IMR-90 (cell line): ENCODE results near the gene AUTS2. TPM values are rescaled to one million over a fixed set of nuclear protein-coding genes. Genes with fewer than 3 reads are reported as not detected.

ENCODE experiments used
- ATAC-seq: fragments of 200-7000 bp; cut with Tn5 transposase; 2 replicates; pipeline ENCODE4 v1.9.1; 2020; ENCODE audit warnings: low read depth, mild to moderate bottlenecking, moderate library complexity
- BruUV-seq: library from RNA; stranded (reverse); fragments of 400-500 nt; replicated peaks from 2 replicates; lab custom pipeline; 2021; lab: Mats Ljungman, UMichigan
- CTCF ChIA-PET: fragments of 300-600 bp; formaldehyde crosslinking; extraction: SDS; loops from one replicate; lab custom pipeline; 2021; ENCODE audit warnings: antibody characterized with exemption; lab: Yijun Ruan, JAX
- POLR2A ChIA-PET: fragments of 300-600 bp; sonication (Branson Sonifier 250); formaldehyde crosslinking; loops from one replicate; lab custom pipeline; 2022; ENCODE audit warnings: antibody characterized with exemption; ENCODE audit not compliant: unreplicated experiment; lab: Charles Lee
- DNase-seq: peaks from one replicate; pipeline ENCODE4 v3.0.0; 2013
- H2AFZ ChIP-seq: replicated peaks from 2 replicates; pipeline ENCODE3; 2013; ENCODE audit warnings: low read length, mild to moderate bottlenecking; ENCODE audit not compliant: poor library complexity
- H2AK5ac ChIP-seq: 2 replicates; pipeline ENCODE4 v1.6.1; 2013; ENCODE audit warnings: low read depth, low read length, inconsistent platforms
- H2AK9ac ChIP-seq: replicated peaks from 2 replicates; pipeline ENCODE3; 2013; ENCODE audit warnings: mild to moderate bottlenecking, low read depth, low read length, moderate library complexity; ENCODE audit not compliant: poor library complexity
- H2BK120ac ChIP-seq: 2 replicates; pipeline ENCODE4 v1.6.1; 2013; ENCODE audit warnings: low read depth, low read length, inconsistent platforms
- H2BK15ac ChIP-seq: 3 replicates; pipeline ENCODE4 v1.6.1; 2013; ENCODE audit warnings: low read depth, low read length, inconsistent platforms
- H2BK20ac ChIP-seq: 2 replicates; pipeline ENCODE4 v1.6.1; 2013; ENCODE audit warnings: low read depth, mild to moderate bottlenecking, inconsistent platforms, low read length, moderate library complexity
- H2BK5ac ChIP-seq: 2 replicates; pipeline ENCODE4 v1.6.1; 2013; ENCODE audit warnings: mild to moderate bottlenecking, low read depth, low read length, inconsistent platforms; ENCODE audit not compliant: poor library complexity, severe bottlenecking
- H3K14ac ChIP-seq: replicated peaks from 2 replicates; pipeline ENCODE4 v1.6.1; 2013; ENCODE audit warnings: low read depth, low read length, inconsistent platforms
- H3K18ac ChIP-seq: 2 replicates; pipeline ENCODE4 v1.6.1; 2013; ENCODE audit warnings: low read depth, low read length, control low read depth
- H3K23ac ChIP-seq: 2 replicates; pipeline ENCODE4 v1.6.1; 2013; ENCODE audit warnings: low read depth, low read length, inconsistent platforms
- H3K27ac ChIP-seq: 2 replicates; pipeline ENCODE4 v1.5.1; 2013; ENCODE audit warnings: mild to moderate bottlenecking, control low read depth, low read length; ENCODE audit not compliant: insufficient read depth
- H3K27me3 ChIP-seq: 2 replicates; pipeline ENCODE4 v1.6.1; 2013; ENCODE audit warnings: low read length; ENCODE audit not compliant: control insufficient read depth, insufficient read depth
- H3K36me3 ChIP-seq: 2 replicates; pipeline ENCODE4 v1.6.1; 2013; ENCODE audit warnings: low read length, mixed read lengths; ENCODE audit not compliant: control insufficient read depth, insufficient read depth
- H3K4ac ChIP-seq: 2 replicates; pipeline ENCODE4 v1.6.1; 2013; ENCODE audit warnings: low read depth, low read length, inconsistent platforms
- H3K4me1 ChIP-seq: 2 replicates; pipeline ENCODE4 v1.6.1; 2013; ENCODE audit warnings: low read length, mixed read lengths; ENCODE audit not compliant: control insufficient read depth, insufficient read depth
- H3K4me2 ChIP-seq: 2 replicates; pipeline ENCODE4 v1.6.1; 2013; ENCODE audit warnings: low read depth, mild to moderate bottlenecking, control low read depth, low read length, moderate library complexity
- H3K4me3 ChIP-seq: 2 replicates; pipeline ENCODE4 v1.5.1; 2013; ENCODE audit warnings: low read depth, mild to moderate bottlenecking, control low read depth, low read length, moderate library complexity; ENCODE audit not compliant: insufficient read depth
- H3K56ac ChIP-seq: 2 replicates; pipeline ENCODE4 v1.6.1; 2013; ENCODE audit warnings: low read length, inconsistent platforms; ENCODE audit not compliant: insufficient read depth; ENCODE audit errors: extremely low read depth
- H3K79me1 ChIP-seq, 2 experiments: 2 replicates each; pipeline ENCODE4 v1.6.1; 2013; ENCODE audit warnings: low read length in 2 of 2, inconsistent platforms in 1 of 2, low read depth in 1 of 2
- H3K9ac ChIP-seq: 2 replicates; pipeline ENCODE4 v1.6.1; 2013; ENCODE audit warnings: low read depth, low read length, control low read depth
- H3K9me1 ChIP-seq: 2 replicates; pipeline ENCODE4 v1.6.1; 2013; ENCODE audit warnings: low read length, inconsistent platforms; ENCODE audit not compliant: insufficient read depth
- H3K9me3 ChIP-seq: 2 replicates; pipeline ENCODE4 v1.6.1; 2013; ENCODE audit warnings: low read length; ENCODE audit not compliant: control insufficient read depth, insufficient read depth
- H4K20me1 ChIP-seq: 2 replicates; pipeline ENCODE4 v1.6.1; 2013; ENCODE audit warnings: low read length, inconsistent platforms; ENCODE audit not compliant: insufficient read depth
- H4K5ac ChIP-seq: 2 replicates; pipeline ENCODE4 v1.6.1; 2013; ENCODE audit warnings: mild to moderate bottlenecking, low read depth, low read length, control low read depth
- H4K8ac ChIP-seq, 2 experiments: 2 replicates each; pipeline ENCODE4 v1.6.1; 2013; ENCODE audit warnings: low read depth in 2 of 2, low read length in 2 of 2, control low read depth in 1 of 2, inconsistent platforms in 1 of 2
- H4K91ac ChIP-seq: 2 replicates; pipeline ENCODE4 v1.6.1; 2013; ENCODE audit warnings: low read depth, low read length, inconsistent platforms; ENCODE audit not compliant: insufficient read depth
- BHLHE40 ChIP-seq: fragments of 150-350 bp; IDR thresholded peaks from 2 replicates; pipeline ENCODE4 v1.6.1; 2016; ENCODE audit warnings: mild to moderate bottlenecking, low read depth, low read length
- CEBPB ChIP-seq: IDR thresholded peaks from 2 replicates; pipeline ENCODE4 v1.6.1; 2012; ENCODE audit warnings: low read depth, low read length, improper control_type of control experiment
- CHD1 ChIP-seq: IDR thresholded peaks from 2 replicates; pipeline ENCODE4 v1.6.1; 2012; ENCODE audit warnings: low read depth, low read length, improper control_type of control experiment
- CTCF ChIP-seq: conservative IDR thresholded peaks from 2 replicates; pipeline ENCODE4 v1.5.1; 2012; ENCODE audit warnings: mild to moderate bottlenecking, low read depth, low read length, improper control_type of control experiment
- ELK1 ChIP-seq: fragments of 150-350 bp; IDR thresholded peaks from 2 replicates; pipeline ENCODE4 v1.6.1; 2016; ENCODE audit warnings: low read depth, mild to moderate bottlenecking, low read length, moderate library complexity, borderline replicate concordance
- FOS ChIP-seq: fragments of 150-350 bp; IDR thresholded peaks from 2 replicates; pipeline ENCODE4 v1.6.1; 2016; ENCODE audit warnings: low read depth, low read length
- MAFK ChIP-seq: IDR thresholded peaks from 2 replicates; pipeline ENCODE4 v1.6.1; 2012; ENCODE audit warnings: low read depth, low read length, improper control_type of control experiment
- MAZ ChIP-seq: IDR thresholded peaks from 2 replicates; pipeline ENCODE4 v1.6.1; 2012; ENCODE audit warnings: low read depth, mild to moderate bottlenecking, low read length, improper control_type of control experiment, moderate library complexity, borderline replicate concordance
- NFE2L2 ChIP-seq: fragments of 150-350 bp; IDR thresholded peaks from 2 replicates; pipeline ENCODE4 v1.6.1; 2016; ENCODE audit warnings: low read depth, mild to moderate bottlenecking, low read length
- SMC3 ChIP-seq: fragments of 150-350 bp; IDR thresholded peaks from 2 replicates; pipeline ENCODE4 v1.6.1; 2016; ENCODE audit warnings: low read depth, mild to moderate bottlenecking, antibody characterized with exemption, low read length, moderate library complexity
- USF2 ChIP-seq: fragments of 150-350 bp; IDR thresholded peaks from 2 replicates; pipeline ENCODE4 v1.6.1; 2017; ENCODE audit warnings: mild to moderate bottlenecking, antibody characterized with exemption, low read length, low read depth
- WGBS, 2 experiments: methylation state at CpG; one replicate each; pipeline versions ENCODE4 v1.1.5 to v1.1.7; 2013; ENCODE audit warnings: missing lambda C conversion rate in 2 of 2; ENCODE audit not compliant: insufficient read length in 1 of 2; ENCODE audit errors: extremely low coverage in 2 of 2; 5-methylcytosine and 5-hydroxymethylcytosine counted together
- dilution Hi-C: fragments of 300-500 bp; cut with HindIII; formaldehyde crosslinking; loops from one replicate; pipeline ENCODE4 v1.14.3; 2018; ENCODE audit warnings: low sequenced_read_pairs; ENCODE audit not compliant: unreplicated experiment
- in situ Hi-C: fragments of 300-500 bp; cut with MboI; formaldehyde crosslinking; loops from 3 replicates; pipeline ENCODE4 v1.14.3; 2019; ENCODE audit warnings: low sequenced_read_pairs, inconsistent platforms, mixed read lengths
- intact Hi-C: fragments of 100-400 bp; cut with micrococcal nuclease; formaldehyde crosslinking; loops from 2 replicates; pipeline ENCODE4 v1.10.0; 2022
- polyA plus RNA-seq, 3 experiments: library from polyadenylated mRNA; depleted of rRNA; stranded (reverse); fragments of >200 nt; gene quantifications; 2 replicates each; pipeline ENCODE4 v1.2.3, GENCODE V29; 2012; ENCODE audit warnings: low replicate concordance in 1 of 3
- total RNA-seq: library from RNA; depleted of rRNA; stranded (reverse); fragments of >200 nt; gene quantifications from 2 replicates; pipeline ENCODE4 v1.2.3, GENCODE V29; 2012

AUTS2 gene
- total and polyA plus RNA-seq, 2 of the 4 experiments (the other 2 are of a cell fraction), result 0.90 to 3.0 TPM

GRCh38 chr7:70432567-70433001 lies 834.3 kb downstream of the AUTS2 start:
- H3K27ac ChIP-seq, result no peak overlapping the region
- no peak overlapping the region for H2AFZ ChIP-seq
- no peaks in the 10 kb centered on the region for H3K9me3 ChIP-seq
- no peak overlapping the region for H3K14ac ChIP-seq
- ATAC-seq, result no peak
- POLR2A ChIA-PET, result no interaction called here
- no peaks in the 10 kb centered on the region for H3K4me1 ChIP-seq
- H2BK120ac ChIP-seq, result no peak overlapping the region
- no peaks in the 10 kb centered on the region for H3K27me3 ChIP-seq
- H3K79me1 ChIP-seq, result no peaks in the 10 kb centered on the region
- H2BK20ac ChIP-seq, result no peak overlapping the region
- H2BK5ac ChIP-seq, result no peak overlapping the region
- H4K91ac ChIP-seq, result no peak overlapping the region
- no peak overlapping the region for H3K4me3 ChIP-seq
- CTCF ChIA-PET, result no interaction called here
- H2BK15ac ChIP-seq, result no peak overlapping the region
- H2AK9ac ChIP-seq, result no peak overlapping the region
- no peak for TF ChIP-seq SMC3
- TF ChIP-seq ELK1, result no peak
- no peak for TF ChIP-seq BHLHE40
- no peak for TF ChIP-seq CEBPB
- no peak for TF ChIP-seq CHD1
- TF ChIP-seq FOS, result no peak
- TF ChIP-seq CTCF, result no peak
- no peak for TF ChIP-seq NFE2L2
- no peak for TF ChIP-seq MAFK
- no peak for TF ChIP-seq USF2
- no peak for TF ChIP-seq MAZ
- H3K18ac ChIP-seq, result no peak overlapping the region
- H3K23ac ChIP-seq, result no peak overlapping the region
- H3K36me3 ChIP-seq, result no peaks in the 10 kb centered on the region
- no peak overlapping the region for H3K56ac ChIP-seq
- dilution Hi-C loops, result no loop called here
- H3K9me1 ChIP-seq, result no peaks in the 10 kb centered on the region
- H3K4me2 ChIP-seq, result no peak overlapping the region
- 67% methylated on average over 3 of the region's 12 CpGs; no CpG with 5 or more reads in 1 of the 2 experiments for WGBS, 2 experiments
- DNase-seq, result no peak
- intact Hi-C loops, result no loop called here
- H4K20me1 ChIP-seq, result no peaks in the 10 kb centered on the region
- H4K8ac ChIP-seq, result no peak overlapping the region
- no peak overlapping the region for H4K5ac ChIP-seq
- H3K4ac ChIP-seq, result no peak overlapping the region
- BruUV-seq, result no TSS peak
- in situ Hi-C loops, result no loop called here
- H3K9ac ChIP-seq, result no peak overlapping the region
- H2AK5ac ChIP-seq, result no peak overlapping the region
